Measurements from ENCODE around the gene IRX6. TPM values are rescaled to one million over a fixed set of nuclear protein-coding genes. Genes with fewer than 3 reads are reported as not detected.
A peak's percentile ranks its signal among the peaks of the same experiment; 100 is the strongest.

The IRX6 gene
- total RNA-seq, 1 experiment from 2014 or later: 3.2 TPM

DNA sequence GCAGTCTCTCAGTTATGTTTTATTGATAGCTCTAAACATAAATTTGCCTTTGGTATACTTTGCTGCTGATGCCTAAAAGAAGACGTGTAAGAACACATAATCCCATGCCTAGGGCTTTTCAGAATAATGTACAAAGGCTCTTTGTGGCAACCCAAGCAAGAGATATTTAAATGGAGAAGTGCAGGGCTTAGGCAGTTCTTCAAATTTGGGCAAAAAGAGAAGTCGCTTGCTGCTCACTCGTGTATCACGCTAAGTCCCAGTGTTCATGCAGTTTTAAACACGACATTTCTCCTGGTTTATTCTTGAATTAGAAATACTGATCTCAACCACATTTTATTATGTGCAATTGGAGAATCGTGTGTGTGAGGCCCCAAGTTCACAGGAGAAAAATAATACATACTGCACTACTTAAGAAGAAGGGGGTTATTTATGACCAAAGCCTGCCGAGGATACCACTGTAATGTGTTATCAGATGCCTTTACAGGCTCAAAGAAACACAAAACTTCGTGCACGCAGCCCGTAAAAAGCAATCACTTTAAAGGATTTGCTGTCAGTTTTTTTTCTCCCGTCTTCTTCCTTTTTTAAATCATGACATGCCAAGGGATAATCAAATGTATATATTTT, 22.5 kb upstream of the IRX6 start:
- in situ Hi-C loops (cut with HindIII; ENCODE audit: low pct_unique_long_range_greater_than_20kb, low sequenced_read_pairs): no loop called here
- DNase-seq (ENCODE audit: low read depth, low spot score): no peak

GRCh38 chr16:55302635-55303034, 21.4 kb upstream of the IRX6 start:
- in situ Hi-C loops (cut with HindIII; ENCODE audit: low pct_unique_long_range_greater_than_20kb, low sequenced_read_pairs): no loop called here
- DNase-seq (ENCODE audit: low read depth, low spot score): no peak

- in situ Hi-C loops (cut with HindIII; ENCODE audit: low pct_unique_long_range_greater_than_20kb, low sequenced_read_pairs): no loop called here
- DNase-seq (ENCODE audit: low read depth, low spot score): no peak
Measured at GRCh38 chr16:55308973-55309372, 15.0 kb upstream of the IRX6 start.

DNA sequence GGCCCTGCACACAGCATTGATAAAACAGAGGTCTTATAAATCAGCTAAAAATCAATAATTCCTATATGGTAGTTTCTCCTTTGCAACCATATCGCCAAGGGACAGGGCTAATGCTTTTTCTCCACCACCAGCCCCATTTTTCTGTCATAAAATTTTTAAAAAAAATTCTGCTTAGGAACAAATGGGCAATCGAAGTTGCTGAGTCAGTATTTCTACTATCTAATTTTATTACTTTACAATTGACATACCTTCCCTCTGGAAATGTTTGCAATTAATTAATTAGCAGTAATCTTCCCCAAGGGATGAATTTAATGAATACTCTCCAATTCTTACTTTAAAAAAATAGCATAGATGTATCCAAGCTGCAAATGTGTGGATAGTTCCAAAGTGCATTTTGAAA, 1.7 kb upstream of the IRX6 start:
- no peak for DNase-seq (ENCODE audit: low read depth, low spot score)
- in situ Hi-C loops (cut with HindIII; ENCODE audit: low pct_unique_long_range_greater_than_20kb, low sequenced_read_pairs): no loop called here

DNA sequence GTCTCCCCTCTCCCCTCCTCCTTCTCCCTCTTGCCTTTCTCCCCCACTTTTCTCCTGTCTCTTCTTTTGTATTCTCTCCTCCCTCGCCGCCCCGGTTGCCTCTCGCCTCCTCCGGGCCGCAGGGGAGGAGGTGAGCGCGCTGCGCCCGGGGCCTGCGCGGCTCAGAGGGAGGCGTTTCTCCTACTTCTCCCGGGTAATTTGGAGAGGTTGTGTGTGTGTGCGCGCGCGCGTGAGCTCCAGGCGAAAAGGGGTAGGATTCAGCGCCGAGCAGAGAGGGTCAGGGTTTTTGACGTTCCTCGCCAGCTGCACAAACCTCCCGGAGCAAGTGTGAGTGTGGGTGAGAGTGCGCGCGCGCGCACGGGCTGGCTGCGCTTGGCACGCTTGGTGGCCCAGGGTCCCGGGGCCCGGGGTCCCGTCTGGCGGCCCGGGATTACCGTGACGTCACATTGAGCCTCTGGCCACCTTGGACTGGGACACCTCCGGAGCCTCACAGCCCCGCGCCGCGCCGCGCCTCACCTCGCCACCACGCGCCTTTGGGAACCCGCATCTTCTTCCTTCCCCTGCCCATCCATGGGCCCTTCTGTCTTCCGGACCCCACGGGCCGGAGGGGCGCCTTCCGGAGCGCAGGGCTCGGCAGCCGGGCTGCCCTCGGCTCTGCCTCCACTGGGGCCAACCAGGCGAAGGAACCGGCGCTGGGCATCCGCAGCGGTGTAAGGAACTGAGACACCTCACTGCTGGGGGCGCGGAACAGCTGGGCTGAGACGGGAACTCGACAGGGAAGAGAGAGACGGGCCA, 479 bp downstream of the IRX6 start:
- DNase-seq (ENCODE audit: low read depth, low spot score): peak; percentile 8
- in situ Hi-C loops (cut with HindIII; ENCODE audit: low pct_unique_long_range_greater_than_20kb, low sequenced_read_pairs): no loop called here

GRCh38 chr16:55325080-55325447, 1.1 kb downstream of the IRX6 start:
- peak; percentile 80 for DNase-seq (ENCODE audit: low read depth, low spot score)
- in situ Hi-C loops (cut with HindIII; ENCODE audit: low pct_unique_long_range_greater_than_20kb, low sequenced_read_pairs): no loop called here

DNA sequence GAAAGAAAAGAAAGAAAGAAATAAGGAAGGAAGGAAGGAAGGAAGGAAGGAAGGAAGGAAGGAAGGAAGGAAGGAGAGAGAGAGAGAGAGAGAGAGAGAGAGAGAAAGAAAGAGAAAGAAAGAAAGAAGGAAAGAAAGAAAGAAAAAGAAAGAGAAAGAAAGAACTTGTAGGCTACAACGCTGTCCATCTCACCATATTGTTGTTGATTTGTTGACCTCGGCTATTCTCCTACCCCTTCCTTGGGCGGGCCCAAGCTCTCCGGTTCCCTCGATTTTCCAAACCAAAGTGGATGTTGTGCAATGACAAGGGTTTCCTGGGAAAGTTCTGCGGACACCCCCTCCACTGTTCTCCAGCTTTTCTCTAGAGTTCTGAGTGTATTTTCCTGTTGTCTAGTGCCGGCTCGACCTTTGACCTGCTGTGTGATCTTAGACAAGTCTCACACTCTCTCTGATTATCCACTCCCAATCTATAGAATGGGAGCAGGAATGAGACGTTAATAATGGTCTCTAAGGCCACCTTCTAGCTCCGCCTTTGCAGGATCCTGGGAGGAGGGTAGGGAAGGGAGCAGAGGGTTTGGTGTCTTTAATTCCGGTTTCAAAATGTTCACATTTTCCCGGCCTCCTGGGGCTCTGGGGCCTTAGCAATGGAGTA, 1.6 kb downstream of the IRX6 start:
- in situ Hi-C loops (cut with HindIII; ENCODE audit: low pct_unique_long_range_greater_than_20kb, low sequenced_read_pairs): no loop called here
- DNase-seq (ENCODE audit: low read depth, low spot score): no peak

DNA sequence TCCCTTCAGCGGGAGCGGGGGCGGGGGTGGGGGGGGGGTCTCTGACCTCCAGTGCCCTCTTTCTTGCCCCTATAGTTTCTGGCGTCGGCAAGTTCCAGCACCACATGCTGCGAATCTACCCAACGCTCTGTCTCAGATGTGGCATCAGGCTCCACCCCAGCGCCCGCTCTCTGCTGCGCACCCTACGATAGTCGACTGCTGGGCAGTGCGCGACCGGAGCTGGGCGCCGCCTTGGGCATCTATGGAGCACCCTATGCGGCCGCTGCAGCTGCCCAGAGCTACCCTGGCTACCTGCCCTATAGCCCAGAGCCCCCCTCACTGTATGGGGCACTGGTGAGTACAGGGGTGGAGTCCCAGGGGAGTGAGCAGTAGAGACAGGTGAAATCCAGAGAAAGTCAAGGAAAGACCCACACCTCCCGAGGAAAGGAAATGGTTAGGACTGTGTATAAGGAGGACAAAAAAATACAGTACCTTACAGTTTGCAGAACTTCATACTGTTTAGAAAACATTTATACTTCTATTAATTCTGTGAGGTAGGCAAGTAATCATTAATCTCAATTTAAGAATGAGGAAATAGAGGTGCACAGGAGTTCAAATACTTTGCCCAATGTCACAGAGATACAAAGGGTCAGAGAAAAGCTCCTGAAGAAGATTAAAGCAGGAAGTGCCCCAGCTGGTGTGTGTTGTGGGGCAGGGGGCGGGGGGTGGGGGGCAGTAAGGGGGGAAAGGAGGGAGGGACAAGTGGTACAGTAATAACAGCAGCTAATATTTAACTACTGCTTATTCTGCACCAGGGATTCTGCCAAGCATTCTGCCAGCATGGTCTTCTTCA, 2.5 kb downstream of the IRX6 start:
- DNase-seq (ENCODE audit: low read depth, low spot score): no peak
- in situ Hi-C loops (cut with HindIII; ENCODE audit: low pct_unique_long_range_greater_than_20kb, low sequenced_read_pairs): no loop called here

GRCh38 chr16:55328611-55329569, 4.9 kb downstream of the IRX6 start:
- DNase-seq (ENCODE audit: low read depth, low spot score): no peak
- in situ Hi-C loops (cut with HindIII; ENCODE audit: low pct_unique_long_range_greater_than_20kb, low sequenced_read_pairs): no loop called here

- in situ Hi-C loops (cut with HindIII; ENCODE audit: low pct_unique_long_range_greater_than_20kb, low sequenced_read_pairs): no loop called here
- DNase-seq (ENCODE audit: low read depth, low spot score): no peak
Measured at GRCh38 chr16:55329791-55330428, 5.9 kb downstream of the IRX6 start.

GRCh38 chr16:55330781-55331647, 7.0 kb downstream of the IRX6 start:
- no peak for DNase-seq (ENCODE audit: low read depth, low spot score)
- in situ Hi-C loops (cut with HindIII; ENCODE audit: low pct_unique_long_range_greater_than_20kb, low sequenced_read_pairs): no loop called here

- in situ Hi-C loops (cut with HindIII; ENCODE audit: low pct_unique_long_range_greater_than_20kb, low sequenced_read_pairs): no loop called here
- no peak for DNase-seq (ENCODE audit: low read depth, low spot score)
Measured at GRCh38 chr16:55331648-55332185, 7.7 kb downstream of the IRX6 start.

DNA sequence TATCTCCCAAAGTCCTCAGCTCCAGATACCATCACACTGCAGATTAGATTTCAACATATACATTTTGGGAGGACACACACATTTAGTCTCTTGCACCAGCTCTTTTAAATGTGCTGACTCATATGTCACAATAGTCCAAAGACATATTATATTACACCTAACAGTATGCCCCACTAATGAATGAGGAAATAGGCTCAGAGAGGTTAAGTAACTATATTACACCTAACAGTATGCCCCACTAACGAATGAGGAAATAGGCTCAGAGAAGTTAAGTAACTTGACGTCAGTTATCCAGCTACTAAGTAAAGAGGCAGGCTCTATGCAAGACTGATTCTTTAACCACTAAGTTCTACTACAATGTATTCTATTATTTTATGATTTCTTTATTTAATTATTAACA, 9.7 kb downstream of the IRX6 start:
- DNase-seq (ENCODE audit: low read depth, low spot score): no peak
- in situ Hi-C loops (cut with HindIII; ENCODE audit: low pct_unique_long_range_greater_than_20kb, low sequenced_read_pairs): no loop called here

GRCh38 chr16:55338646-55339045, 14.6 kb downstream of the IRX6 start:
- in situ Hi-C loops (cut with HindIII; ENCODE audit: low pct_unique_long_range_greater_than_20kb, low sequenced_read_pairs): no loop called here
- DNase-seq (ENCODE audit: low read depth, low spot score): no peak

DNA sequence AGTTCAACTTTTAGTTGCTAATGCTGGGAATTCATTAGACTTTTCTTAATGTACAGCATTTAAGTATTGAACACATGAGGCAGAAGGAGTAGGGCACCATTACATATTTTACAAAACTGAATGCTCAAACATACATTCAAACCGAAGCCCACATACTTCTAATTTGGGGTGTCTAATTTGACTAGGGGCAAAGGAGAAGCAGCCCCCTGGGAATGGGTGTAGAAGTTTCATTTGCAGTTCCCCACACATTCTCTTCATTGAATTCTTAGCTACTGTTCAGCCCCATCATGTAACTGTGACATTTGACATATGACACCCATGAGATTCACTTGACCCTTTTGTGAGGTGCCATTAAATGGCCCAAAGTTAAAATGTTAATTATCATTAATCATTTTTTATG, 16.4 kb downstream of the IRX6 start:
- in situ Hi-C loops (cut with HindIII; ENCODE audit: low pct_unique_long_range_greater_than_20kb, low sequenced_read_pairs): no loop called here
- no peak for DNase-seq (ENCODE audit: low read depth, low spot score)

DNA sequence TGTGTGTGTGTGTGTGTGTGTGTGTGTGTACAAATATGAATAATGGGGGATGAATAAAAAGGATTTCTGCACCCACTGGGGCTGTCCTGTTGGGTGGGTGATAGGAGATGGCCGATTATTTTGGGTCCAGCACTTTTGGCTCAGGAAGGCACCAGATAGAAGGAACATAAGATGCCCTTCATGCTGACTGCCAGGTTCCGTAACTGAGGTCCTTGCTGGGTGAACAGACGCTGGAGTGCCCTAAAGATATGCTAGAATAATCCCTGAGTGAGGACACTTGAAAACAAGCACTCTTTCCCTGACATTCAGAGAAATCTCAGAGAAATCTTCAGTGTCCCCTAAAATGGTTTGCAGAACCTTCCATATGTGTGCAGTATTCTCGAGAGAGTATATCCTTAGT, 17.7 kb downstream of the IRX6 start:
- in situ Hi-C loops (cut with HindIII; ENCODE audit: low pct_unique_long_range_greater_than_20kb, low sequenced_read_pairs): no loop called here
- no peak for DNase-seq (ENCODE audit: low read depth, low spot score)
